ENCODE measurements around the gene CEP104. TPM values are rescaled to one million over a fixed set of nuclear protein-coding genes. Genes with fewer than 3 reads are reported as not detected.
A peak's percentile ranks its signal among the peaks of the same experiment; 100 is the strongest.

CEP104 gene
- total RNA-seq, 2 donors from 2014 or later, result 41.1 to 52.7 TPM

GRCh38 chr1:3777647-3778589, 79.1 kb downstream of the CEP104 start:
- no peak for DNase-seq
- H3K4me3 ChIP-seq, result no peak overlapping the region
- no peak for TF ChIP-seq CTCF (IDR thresholded peaks at IDR 0.05)
- H3K27ac ChIP-seq, result no peak overlapping the region
- H3K9me3 ChIP-seq, result no peaks in the 10 kb centered on the region
- intact Hi-C loops (cut with DNase I), result no loop called here
- no peaks in the 10 kb centered on the region for H3K27me3 ChIP-seq
- peaks cover 11% of the 10 kb centered on the region for H3K4me1 ChIP-seq
- peaks cover 11% of the 10 kb centered on the region for H3K36me3 ChIP-seq
- no peak overlapping the region for H3K9ac ChIP-seq (ENCODE audit: low read depth in 2 of 2, low read length in 2 of 2)

GRCh38 chr1:3777078-3777547, 79.9 kb downstream of the CEP104 start:
- no peaks in the 10 kb centered on the region for H3K9me3 ChIP-seq
- no peaks in the 10 kb centered on the region for H3K27me3 ChIP-seq
- H3K4me1 ChIP-seq, result peaks cover 11% of the 10 kb centered on the region
- no peak overlapping the region for H3K4me3 ChIP-seq
- H3K9ac ChIP-seq (ENCODE audit: low read depth in 2 of 2, low read length in 2 of 2), result no peak overlapping the region
- TF ChIP-seq CTCF (IDR thresholded peaks at IDR 0.05), result no peak
- no peak overlapping the region for H3K27ac ChIP-seq
- DNase-seq, result no peak
- intact Hi-C loops (cut with DNase I), result no loop called here
- H3K36me3 ChIP-seq, result peaks cover 3% of the 10 kb centered on the region

- no peak overlapping the region for H3K27ac ChIP-seq
- no peak for DNase-seq
Measured at GRCh38 chr1:3776231-3776961, 80.6 kb downstream of the CEP104 start.

GRCh38 chr1:3775490-3776230, 81.4 kb downstream of the CEP104 start:
- H3K27me3 ChIP-seq, result no peaks in the 10 kb centered on the region
- no peak overlapping the region for H3K27ac ChIP-seq
- TF ChIP-seq CTCF (IDR thresholded peaks at IDR 0.05), result peak; percentile 30
- peak overlapping the region in 1 of 2 donors; percentile 7 for H3K9ac ChIP-seq (ENCODE audit: low read depth in 2 of 2, low read length in 2 of 2)
- no peak overlapping the region for H3K4me3 ChIP-seq
- DNase-seq, result peak; percentile 67
- H3K36me3 ChIP-seq, result no peaks in the 10 kb centered on the region
- no peaks in the 10 kb centered on the region for H3K9me3 ChIP-seq
- intact Hi-C loops (cut with DNase I), result no loop called here
- peaks cover 11% of the 10 kb centered on the region for H3K4me1 ChIP-seq

More at GRCh38 chr1:3776231-3776961, 80.6 kb downstream of the CEP104 start:
- Histone ChIP-seq H3K9me3 (no peaks in the 10 kb centered on the region), H3K4me1 (peaks cover 11% of the 10 kb centered on the region), H3K36me3 (no peaks in the 10 kb centered on the region), H3K27me3 (no peaks in the 10 kb centered on the region), H3K4me3 (no peak overlapping the region), H3K9ac (ENCODE audit: low read depth in 2 of 2, low read length in 2 of 2) (no peak overlapping the region)
- intact Hi-C loops (cut with DNase I), result no loop called here
- TF ChIP-seq CTCF (IDR thresholded peaks at IDR 0.05), result no peak

GRCh38 chr1:3774946-3775489, 82.0 kb downstream of the CEP104 start:
- H3K27me3 ChIP-seq, result no peaks in the 10 kb centered on the region
- no peak for TF ChIP-seq CTCF (IDR thresholded peaks at IDR 0.05)
- no peak for DNase-seq
- H3K36me3 ChIP-seq, result no peaks in the 10 kb centered on the region
- H3K4me3 ChIP-seq, result no peak overlapping the region
- peaks cover 11% of the 10 kb centered on the region for H3K4me1 ChIP-seq
- no peak overlapping the region for H3K27ac ChIP-seq
- no peaks in the 10 kb centered on the region for H3K9me3 ChIP-seq
- intact Hi-C loops (cut with DNase I), result no loop called here
- H3K9ac ChIP-seq (ENCODE audit: low read depth in 2 of 2, low read length in 2 of 2), result peak overlapping the region in 1 of 2 donors; percentile 7

All from colonic mucosa (tissue), 4 donors.